Non-pigmented ciliary epithelial cell (primary cell): ENCODE measurements around the gene ASIC3.
A peak's percentile ranks its signal among the peaks of the same experiment; 100 is the strongest.

ENCODE experiments used
- DNase-seq: peaks from one replicate; pipeline ENCODE4 v3.0.0-alpha.2; 2010; ENCODE audit warnings: low read depth

ASIC3 gene

GRCh38 chr7:151056666-151057505 lies 8.6 kb downstream of the ASIC3 start:
- no peak for DNase-seq

- no peak for DNase-seq
Observed at GRCh38 chr7:151057506-151057988, 9.2 kb downstream of the ASIC3 start, which contains the start of gene CDK5. CDK5 (minus strand) TSS chr7:151057897; CDS start chr7:151057848, 49 bp downstream.

- DNase-seq: peak; percentile 100
Observed at GRCh38 chr7:151057989-151058780, 9.9 kb downstream of the ASIC3 start.

GRCh38 chr7:151058781-151059366 lies 10.5 kb downstream of the ASIC3 start:
- no peak for DNase-seq

GRCh38 chr7:151059367-151060112 lies 11.2 kb downstream of the ASIC3 start, which contains the start of gene SLC4A2:
SLC4A2 (plus strand) TSS chr7:151059589; CDS start chr7:151061988, 2,399 bp downstream.
- DNase-seq: no peak

GRCh38 chr7:151060113-151060415 lies 11.7 kb downstream of the ASIC3 start:
- DNase-seq: no peak

GRCh38 chr7:151060416-151061212 lies 12.3 kb downstream of the ASIC3 start:
- DNase-seq: no peak

- DNase-seq: no peak
Observed at GRCh38 chr7:151061213-151062110, 13.1 kb downstream of the ASIC3 start.

- no peak for DNase-seq
Observed at GRCh38 chr7:151062111-151062398, 13.7 kb downstream of the ASIC3 start.

- no peak for DNase-seq
Observed at GRCh38 chr7:151062399-151063211, 14.3 kb downstream of the ASIC3 start.

- no peak for DNase-seq
Observed at GRCh38 chr7:151063212-151063561, 14.9 kb downstream of the ASIC3 start.

GRCh38 chr7:151064454-151064853 lies 16.1 kb downstream of the ASIC3 start:
- no peak for DNase-seq

- DNase-seq: no peak
Observed at GRCh38 chr7:151064993-151065392, 16.7 kb downstream of the ASIC3 start.

GRCh38 chr7:151065516-151065915 lies 17.2 kb downstream of the ASIC3 start:
- DNase-seq: no peak

GRCh38 chr7:151066273-151066974 lies 18.1 kb downstream of the ASIC3 start:
- no peak for DNase-seq

- no peak for DNase-seq
Observed at GRCh38 chr7:151068069-151068773, 19.9 kb downstream of the ASIC3 start.

GRCh38 chr7:151069841-151070573 lies 21.7 kb downstream of the ASIC3 start:
- DNase-seq: no peak
